GM12873 (cell line): ENCODE data around the gene ANKS1B.

ENCODE experiments used
- CTCF ChIP-seq: IDR thresholded peaks from 2 replicates; pipeline ENCODE4 v1.5.1; 2012; ENCODE audit warnings: low read depth, mild to moderate bottlenecking, moderate library complexity, low read length, control low read depth; ENCODE audit not compliant: insufficient read depth; ENCODE audit errors: missing control alignments

Gene ANKS1B

GRCh38 chr12:99024870-99025269 is 959.9 kb downstream of the ANKS1B start:
- no peak for TF ChIP-seq CTCF

GRCh38 chr12:99024191-99024590 is 960.5 kb downstream of the ANKS1B start:
- TF ChIP-seq CTCF = no peak

- no peak for TF ChIP-seq CTCF
These were observed 963.9 kb downstream of the ANKS1B start for GRCh38 chr12:99020871-99021270.

GRCh38 chr12:99019798-99020197 is 964.9 kb downstream of the ANKS1B start:
- no peak for TF ChIP-seq CTCF

GRCh38 chr12:99017971-99018370 is 966.8 kb downstream of the ANKS1B start:
- no peak for TF ChIP-seq CTCF

GRCh38 chr12:99009654-99010296 is 975.0 kb downstream of the ANKS1B start:
- no peak for TF ChIP-seq CTCF

GRCh38 chr12:99005601-99006000 is 979.1 kb downstream of the ANKS1B start:
- no peak for TF ChIP-seq CTCF
